ENCODE measurements around the gene DGCR2.

GRCh38 chr22:19134176-19134831, 12.1 kb upstream of the DGCR2 start:
- TF ChIP-seq EZH2 (IDR thresholded peaks at IDR 0.05; ENCODE audit: low read length): no peak
- TF ChIP-seq CTCF (optimal IDR thresholded peaks at IDR 0.05 in 1 of 3, IDR thresholded peaks at IDR 0.05 in 1 of 3, conservative IDR thresholded peaks at IDR 0.05 in 1 of 3; ENCODE audit: extremely low read depth in 1 of 3, insufficient read depth in 2 of 3, low read length in 3 of 3): no peak
